GM19372 (cell line): ENCODE data around the gene MIB1.

Source experiments
- ATAC-seq: cut with Tn5 transposase; IDR thresholded peaks from one replicate; pipeline ENCODE4 v1.9.1; 2021; ENCODE audit warnings: mild to moderate bottlenecking, low read depth, moderate library complexity; ENCODE audit not compliant: unreplicated experiment

The MIB1 gene

DNA sequence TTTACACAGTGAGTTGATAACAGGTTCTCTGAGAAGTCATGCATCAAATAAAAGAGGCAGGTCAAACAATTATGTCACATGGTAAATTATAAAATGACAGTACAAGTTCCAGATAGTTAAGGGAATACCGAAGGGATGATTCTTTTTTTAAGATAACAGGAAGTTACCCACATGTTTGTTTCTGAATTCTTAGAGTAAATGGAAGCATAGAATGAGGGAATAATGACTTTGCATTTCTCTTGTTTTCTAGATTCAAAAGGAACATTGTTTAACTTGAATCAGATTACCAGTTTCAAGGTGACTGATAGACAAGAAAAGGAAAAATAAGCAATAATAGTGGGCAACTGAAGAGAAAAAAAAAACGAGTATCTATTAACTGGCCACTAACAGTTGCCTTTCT, 124.5 kb downstream of the MIB1 start:
- ATAC-seq: no peak

DNA sequence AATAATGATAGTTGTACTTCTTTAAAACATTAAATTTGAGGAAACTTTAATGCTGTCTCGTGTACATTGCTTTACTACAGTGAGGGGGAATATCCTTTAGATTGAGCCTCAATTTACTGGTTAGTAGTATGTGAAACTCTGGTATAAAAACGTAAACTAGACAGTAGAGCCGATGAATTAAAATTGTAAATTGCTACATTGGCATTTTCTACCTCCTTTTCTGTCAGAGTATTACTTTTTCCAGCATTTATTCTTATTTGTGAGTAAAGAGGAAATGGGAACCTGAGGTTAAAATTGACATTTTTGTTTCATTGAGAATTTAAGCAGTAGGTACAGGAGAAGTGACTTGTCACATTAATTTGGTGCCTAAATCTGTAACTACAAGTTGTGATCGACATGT, 128.2 kb downstream of the MIB1 start:
- ATAC-seq: no peak

DNA sequence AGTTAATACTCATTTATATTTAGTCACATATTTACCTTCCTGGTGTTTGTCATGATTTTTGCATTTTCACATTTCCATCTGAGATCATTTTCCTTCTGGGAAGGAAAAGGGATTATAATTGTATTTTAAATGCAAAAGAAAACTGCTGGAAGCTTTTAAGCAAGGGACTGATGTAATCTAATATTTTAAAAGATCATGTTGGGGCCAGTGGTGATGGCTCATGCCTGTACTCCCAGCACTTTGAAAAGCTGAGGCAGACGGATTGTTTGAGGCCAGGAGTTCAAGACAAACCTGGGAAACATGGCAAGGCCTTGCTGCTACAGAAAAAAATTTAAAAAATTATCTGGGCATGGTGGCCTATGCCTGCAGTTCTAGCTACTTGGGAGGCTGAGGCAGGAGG, 149.0 kb downstream of the MIB1 start:
- ATAC-seq: no peak

DNA sequence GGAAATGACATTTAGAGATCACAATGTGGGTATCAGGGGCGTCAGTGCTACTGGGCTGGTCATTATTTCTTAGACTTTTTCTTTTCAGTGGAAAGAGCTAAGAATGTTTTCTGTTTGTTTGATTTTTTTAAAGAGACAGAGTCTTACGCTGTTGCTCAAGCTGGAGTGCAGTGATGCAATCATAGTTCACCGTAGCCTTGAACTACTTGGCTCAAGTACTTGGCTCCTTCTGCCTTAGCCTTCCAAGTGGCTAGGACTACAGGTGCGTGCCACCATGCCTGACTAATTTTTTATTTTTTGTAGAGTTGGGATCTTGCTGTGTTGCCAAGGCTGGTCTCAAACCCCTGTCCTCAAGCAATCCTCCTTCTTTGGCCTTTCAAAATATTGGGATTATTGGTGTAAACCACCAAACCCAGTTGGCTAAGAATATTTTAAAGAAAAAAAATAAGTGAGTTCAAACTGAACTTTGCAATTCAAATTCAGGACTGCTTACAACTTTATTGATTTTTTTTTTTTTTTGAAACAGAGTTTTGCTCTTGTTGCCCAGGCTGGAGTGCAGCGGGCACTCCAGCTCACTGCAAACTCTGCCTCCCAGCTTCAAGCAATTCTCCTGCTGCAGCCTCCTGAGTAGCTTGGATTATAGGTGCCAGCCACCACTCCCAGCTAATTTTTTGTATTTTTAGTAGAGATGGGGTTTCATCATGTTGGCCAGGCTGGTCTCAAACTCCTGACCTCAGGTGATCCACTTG, 154.2 kb downstream of the MIB1 start:
- ATAC-seq: no peak

DNA sequence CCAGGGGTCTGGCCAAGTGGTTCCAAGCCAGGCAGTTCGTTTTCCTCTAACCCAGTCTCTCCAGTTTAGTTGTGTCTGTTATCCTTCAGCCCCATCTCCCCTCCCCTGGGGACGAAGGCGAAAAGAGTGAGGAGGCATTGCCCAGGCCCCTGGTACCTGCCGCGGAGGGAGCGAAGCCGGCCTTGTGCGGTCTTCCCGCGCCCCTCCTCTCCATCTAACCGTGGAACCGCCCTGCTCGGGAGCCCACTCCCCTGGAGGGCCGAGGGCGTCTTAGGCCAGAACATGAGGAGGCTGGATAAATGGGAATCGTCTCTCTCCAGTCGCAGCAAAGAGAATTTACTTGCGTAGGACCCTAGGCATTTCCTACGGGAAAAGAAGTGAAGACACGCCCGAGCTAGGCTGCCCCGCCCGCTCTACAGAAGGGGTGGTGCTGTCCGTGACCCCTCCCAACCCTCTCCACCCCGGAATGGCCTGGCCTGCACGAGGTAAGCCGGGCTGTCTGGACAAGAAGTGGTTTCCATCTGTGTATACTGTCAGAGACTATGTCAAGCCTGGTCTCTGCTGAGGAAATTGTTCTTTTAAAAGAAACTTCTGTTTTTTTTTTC, 156.2 kb downstream of the MIB1 start:
- ATAC-seq: no peak

DNA sequence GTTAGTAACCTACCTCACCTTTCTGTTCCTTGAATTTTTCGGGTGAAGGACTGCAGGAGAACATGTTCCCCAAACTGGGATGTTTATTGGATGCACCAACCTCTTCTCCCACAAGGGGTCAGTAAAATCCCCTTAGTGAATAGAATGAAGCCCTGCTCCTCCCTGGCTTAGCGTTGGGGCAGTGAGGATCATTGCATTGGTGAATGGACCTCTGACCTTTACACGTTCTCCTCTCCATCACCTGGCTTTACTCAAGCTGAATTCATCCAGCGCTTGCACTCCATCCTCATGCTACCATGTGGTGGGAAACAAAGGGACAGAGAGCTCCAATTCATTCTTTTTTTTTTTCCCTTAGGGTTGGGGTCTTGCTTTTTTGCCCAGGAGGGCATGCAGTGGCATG, 157.2 kb downstream of the MIB1 start:
- ATAC-seq: peak; percentile 75

DNA sequence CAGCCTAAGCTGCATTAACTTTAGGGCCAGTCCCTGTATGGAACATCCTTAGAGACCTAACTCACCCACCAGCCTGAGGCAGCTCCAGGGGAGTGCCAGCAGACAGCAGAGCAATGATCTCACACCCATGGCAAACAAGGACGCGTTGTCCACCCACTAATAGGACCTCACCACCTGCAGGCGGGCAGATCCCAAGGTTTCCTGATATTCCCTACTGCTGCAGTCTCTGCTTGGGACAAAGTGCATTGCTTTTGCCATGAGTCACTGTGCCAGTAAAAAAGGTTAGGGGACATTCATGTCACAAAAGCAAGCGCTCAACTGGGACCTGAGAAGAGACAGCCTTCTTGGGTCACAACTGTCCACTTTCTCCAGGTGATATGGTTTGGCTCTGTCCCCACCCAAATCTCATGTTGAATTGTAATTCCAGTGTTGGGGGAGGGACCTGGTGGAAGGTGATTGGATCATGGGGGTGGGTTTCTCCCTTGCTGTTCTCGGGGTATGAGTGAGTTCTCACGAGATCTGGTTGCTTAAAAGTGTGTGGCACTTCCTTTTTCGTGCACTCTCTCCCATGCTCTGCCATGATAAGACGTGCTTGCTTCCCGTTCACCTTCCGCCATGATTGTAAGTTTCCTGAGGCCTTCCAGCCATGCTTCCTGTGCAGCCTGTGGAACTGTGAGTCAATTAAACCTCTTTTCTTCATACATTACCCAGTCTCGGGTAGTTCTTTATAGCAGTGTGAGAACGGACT, 160.2 kb downstream of the MIB1 start:
- ATAC-seq: no peak

DNA sequence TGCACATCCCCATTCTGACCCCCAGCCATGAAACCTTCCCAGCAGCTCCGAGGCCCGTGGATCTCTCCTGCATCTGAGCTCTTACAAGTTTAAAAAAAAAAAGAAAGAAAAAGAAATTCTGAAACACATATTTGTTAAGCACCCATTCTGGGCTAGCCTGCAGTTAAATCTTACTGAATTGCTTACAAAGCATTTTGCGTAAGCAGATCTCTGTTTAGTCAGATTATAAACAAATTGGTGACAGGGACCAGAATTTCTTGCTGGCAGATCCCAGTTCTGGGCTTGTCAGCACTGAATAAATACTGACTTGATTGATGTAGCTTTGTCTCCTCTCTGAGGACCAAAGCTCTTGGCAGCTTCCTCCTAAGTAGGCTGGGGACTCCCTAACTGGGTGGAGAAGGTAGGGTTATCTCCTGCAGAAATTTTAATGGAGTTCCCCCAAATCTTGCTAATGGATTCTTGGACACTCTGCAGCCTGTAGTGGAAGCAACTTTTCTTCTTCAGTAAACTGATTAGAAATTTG, 160.9 kb downstream of the MIB1 start:
- no peak for ATAC-seq

DNA sequence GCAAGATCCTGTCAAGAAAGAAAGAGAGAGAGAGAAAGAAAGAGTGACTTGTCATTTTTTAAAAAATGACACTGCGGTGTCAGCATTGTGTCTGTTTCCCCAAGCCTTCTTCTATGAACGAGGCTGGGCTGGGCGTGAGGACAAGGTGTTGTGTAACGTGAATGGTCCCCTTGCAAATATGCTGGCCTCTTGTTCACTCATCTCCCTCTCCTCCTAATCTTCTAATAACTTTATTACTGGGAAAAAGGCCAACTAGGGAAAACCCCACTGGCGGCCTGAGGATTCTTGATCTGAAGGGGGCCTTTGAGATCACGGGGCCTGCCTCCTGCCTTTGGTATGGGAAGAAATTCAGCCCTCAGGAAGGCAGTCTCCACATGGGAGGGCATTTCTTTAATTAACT, 163.1 kb downstream of the MIB1 start:
- no peak for ATAC-seq

DNA sequence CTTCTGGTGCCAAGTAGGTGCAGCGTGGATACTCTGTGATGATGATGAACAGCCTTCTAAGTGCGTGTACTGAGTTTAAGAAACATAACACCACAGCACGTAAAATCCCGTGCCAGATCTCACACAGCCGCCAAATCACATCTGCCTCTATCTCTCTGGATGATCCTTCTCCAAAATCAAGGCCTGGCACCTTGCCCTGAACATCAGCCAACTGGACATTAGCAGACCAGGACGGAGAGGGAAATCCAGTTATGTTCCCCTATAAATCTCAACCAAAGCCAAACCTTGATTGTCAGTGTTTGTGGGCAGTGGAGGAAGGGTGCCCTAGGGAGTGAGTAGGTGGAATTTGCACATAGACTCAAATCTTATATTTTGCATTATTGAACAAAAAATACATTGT, 164.3 kb downstream of the MIB1 start:
- no peak for ATAC-seq

DNA sequence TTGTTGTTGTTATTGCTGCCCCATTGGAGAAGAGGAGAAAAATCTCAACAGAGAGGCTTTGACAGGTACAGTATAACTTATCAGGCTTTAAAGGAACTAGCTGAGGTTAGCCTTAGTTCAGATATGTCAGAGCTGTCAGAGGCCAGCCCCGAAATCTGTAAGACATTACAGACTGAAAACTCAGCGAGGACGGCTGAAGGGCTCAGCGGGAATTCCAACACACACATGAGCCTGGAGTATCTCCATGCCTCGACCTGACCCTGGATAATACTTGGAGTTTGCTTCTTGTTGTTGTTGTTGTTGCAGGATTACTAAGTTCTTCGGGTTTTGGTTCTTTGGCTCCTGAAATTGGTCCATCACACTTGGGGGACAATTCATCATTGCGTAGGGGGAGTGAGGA, 166.9 kb downstream of the MIB1 start:
- ATAC-seq: no peak

DNA sequence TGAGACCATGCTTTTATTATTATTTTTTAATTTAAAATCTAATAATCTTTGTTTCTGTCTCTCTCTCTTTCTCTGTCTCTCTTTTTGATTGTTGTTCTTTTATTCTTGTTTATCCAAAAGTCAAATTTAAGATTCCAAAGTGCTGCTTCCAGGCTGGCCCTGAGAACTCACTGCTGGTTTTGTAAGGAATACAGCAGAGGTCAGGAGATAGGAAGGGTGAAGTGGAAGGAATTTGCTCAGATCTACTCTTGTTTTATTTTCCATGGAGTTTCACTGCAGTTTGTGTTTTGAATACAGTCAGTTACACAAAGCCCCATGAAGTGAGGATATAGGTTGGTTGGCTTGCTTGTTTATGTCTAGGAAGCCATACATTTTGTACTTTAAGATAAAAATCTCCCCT, 168.1 kb downstream of the MIB1 start:
- ATAC-seq: no peak

DNA sequence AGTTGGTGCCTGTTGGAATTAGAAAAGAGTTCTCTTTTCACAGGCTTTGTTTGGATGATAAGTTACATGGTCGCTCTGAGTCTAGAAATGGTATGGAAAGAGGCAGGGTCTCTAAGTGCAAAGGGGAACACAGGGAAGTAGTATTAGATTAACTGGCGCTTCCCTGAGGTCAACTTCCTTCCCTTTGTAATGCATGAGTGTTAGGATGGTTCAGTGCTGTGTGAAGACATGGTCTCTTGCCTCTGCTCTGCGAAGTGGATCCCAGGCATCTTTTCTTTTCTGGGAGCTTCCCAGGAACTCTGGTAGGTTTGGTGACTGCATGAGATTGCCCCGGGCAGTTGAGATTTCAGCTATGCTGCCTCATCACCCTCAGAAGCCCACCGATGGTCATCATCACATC, 170.3 kb downstream of the MIB1 start:
- no peak for ATAC-seq

DNA sequence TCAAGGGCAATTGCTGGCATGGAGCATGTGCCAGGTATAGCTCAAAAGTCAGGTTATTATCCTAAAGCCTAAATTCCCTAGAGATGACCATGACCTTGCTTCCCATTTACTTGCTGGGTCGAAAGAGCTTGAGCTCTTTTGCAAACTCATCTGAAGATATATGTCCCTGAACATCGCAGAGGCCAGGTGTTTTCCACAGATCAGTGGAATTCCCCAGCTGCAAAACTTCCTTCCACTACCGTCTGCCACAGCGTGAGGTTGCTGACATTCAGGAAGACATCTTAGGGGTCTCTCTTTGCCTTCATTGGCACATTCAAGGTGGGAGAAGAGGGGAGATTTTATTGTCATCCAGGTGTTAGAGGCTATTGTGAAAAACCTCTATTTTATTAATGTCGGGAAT, 171.0 kb downstream of the MIB1 start:
- ATAC-seq: no peak

DNA sequence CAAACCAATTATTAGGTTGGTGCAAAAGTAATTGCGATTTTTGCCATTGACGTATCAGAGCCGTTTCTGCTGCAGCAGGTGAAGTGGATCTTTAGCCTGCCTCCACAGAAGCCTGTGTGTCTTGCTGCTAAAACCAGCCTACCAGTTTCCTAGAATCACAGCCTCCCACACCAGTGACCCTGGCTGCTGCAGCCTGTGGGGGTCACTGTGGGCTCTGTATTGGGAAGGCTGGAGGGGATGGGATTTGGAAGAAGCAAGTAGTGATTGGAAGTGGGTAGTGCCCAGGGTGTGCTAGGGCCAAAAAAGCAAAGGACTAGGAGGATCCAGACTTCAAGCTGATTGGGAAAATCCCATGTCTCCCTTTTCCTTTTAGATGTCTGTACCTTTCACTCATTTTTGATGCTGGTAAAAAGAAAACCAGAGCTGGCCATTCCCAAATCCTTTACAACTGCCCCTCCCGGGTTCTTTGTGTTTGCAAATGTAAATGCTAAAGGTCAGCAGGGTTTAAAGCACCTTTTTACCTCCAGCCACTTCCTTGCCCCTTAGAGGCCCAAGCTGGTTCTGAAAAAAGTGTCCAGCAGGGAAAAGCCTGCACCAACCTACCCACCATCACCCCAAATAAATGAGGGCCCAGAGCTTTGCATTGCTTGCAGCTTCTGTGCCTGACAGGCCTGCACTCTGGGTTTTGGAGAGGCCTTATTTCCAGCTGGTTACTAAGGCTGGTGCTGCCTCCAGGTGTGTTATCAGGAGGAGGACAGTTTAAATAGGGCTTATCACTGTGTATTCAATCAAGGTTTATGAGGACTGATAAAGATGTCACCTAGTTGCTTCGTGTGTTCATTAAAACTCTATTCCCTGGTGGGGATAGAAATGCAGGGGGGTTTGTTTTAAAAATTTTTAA, 172.0 kb downstream of the MIB1 start:
- ATAC-seq: no peak

DNA sequence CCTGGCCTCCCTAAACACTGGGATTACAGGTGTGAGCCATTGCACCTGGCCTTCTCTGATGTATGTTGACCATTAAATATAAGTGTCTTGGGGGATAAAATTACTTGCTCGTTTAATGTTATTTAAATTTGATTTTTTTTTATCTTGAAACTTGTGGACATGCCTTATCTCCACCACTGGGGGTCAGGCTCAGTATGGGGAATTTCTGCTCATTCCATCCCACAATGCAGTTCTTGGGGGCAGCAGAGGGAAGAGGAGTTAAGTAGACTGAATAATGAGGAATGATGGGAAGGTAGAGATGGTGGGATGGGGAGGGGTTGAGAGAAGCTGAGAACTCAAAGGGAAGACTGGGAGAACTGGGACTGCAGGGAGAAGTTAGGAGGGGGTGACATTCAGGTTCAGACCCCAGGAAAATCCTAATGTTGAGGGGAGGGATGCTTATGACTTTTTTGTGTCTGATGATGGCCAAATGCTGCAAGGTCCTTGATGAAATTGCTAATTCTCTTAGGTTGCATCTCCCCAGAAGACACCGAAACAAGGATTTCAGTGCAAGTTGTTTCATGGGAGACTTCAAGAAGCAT, 174.2 kb downstream of the MIB1 start:
- ATAC-seq: no peak

DNA sequence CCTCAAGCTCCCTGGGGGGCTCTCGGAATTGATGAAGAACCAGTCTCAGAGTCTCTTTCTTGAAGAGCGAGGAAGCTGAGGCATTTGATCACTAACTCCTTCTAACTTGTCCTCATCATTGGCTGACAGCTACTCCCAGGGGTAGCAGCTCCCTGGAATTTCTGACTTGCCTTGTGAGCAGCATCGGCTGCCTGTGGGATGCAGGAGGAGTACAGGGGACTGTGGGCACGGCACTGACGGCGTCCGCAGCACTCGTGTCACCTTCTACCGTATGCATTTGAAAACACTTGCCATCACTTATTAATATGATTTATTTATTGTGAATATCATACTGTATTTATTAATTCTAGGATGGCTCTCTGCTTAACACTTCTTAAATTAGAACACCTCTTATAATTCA, 175.0 kb downstream of the MIB1 start:
- ATAC-seq: no peak

DNA sequence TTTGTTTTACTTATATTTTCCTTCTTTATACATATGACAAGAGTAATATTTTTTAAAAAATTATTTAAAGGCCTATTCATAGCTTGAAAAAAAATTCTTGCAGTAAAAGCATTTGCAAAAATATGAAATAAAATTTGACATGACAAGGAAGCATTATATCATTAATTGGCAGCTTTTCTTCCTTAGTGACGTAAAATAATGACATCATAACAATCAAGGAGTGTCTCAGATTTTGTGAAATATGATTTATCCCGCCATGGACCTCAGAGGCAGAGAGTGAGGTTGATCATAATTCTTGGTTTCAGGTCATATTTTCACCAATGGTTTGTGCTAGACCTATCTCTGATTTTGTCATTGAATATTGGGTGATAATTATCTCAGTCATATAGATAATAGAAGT, 176.0 kb downstream of the MIB1 start:
- ATAC-seq: no peak

DNA sequence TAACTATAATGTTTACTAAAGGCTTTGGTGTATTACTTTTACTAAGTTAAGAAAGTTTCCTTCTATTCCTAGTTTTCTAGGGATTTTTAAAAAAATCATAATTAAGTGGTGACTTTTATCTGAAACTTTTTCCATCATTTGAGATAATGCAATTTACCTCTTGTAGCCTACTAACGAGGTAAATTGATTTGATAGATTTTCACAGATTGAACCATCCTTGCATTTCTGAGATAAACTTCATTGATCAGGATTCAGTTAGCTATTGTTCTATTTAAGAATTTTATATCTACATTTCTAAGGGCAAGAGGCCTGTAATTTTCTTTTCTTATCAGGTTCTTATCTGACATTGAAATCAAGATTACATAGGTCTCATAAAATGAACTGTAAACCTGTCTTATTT, 178.1 kb downstream of the MIB1 start:
- ATAC-seq: no peak
